ENCODE results near the gene HSD17B3.
A peak's percentile ranks its signal among the peaks of the same experiment; 100 is the strongest.

HSD17B3 gene

DNA sequence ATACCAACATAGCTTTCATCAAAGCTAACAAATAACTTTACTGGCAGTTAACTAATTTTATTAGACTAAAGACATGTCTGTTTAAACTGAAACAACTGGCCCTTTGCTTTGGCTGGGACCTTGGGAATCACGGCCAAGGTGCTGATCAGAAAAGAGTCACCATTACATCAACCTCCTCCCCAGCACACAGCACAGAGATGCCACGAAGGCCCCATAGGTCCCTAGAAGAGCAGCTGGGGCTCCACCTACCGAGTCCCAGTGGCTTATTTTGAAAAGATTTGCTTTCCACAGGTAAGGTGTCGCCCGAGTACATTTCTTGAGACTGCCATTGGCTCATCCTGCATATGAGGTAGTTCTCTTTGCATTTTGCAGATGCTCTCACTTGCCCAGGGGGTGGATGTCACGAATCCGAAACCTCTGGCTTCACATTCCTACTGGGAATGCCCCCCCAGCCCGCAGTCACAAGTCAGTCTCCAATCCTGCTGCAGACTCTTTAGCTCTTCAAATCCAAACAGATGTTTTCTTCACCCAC is 18.8 kb upstream of the HSD17B3 start:
- TF ChIP-seq TEAD4 (IDR thresholded peaks at IDR 0.05) (no peak), EP300 (IDR thresholded peaks at IDR 0.05; ENCODE audit: borderline replicate concordance) (no peak), ZBTB7A (IDR thresholded peaks at IDR 0.05; ENCODE audit: low read depth) (no peak), CREB1 (IDR thresholded peaks at IDR 0.05; ENCODE audit: low read depth) (no peak), CEBPB (IDR thresholded peaks at IDR 0.05) (no peak), TAF1 (IDR thresholded peaks at IDR 0.05; ENCODE audit: low read depth) (no peak)
- TF ChIP-seq, protein P1, sequence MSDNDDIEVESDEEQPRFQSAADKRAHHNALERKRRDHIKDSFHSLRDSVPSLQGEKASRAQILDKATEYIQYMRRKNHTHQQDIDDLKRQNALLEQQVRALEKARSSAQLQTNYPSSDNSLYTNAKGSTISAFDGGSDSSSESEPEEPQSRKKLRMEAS (IDR thresholded peaks at IDR 0.05), result no peak

DNA sequence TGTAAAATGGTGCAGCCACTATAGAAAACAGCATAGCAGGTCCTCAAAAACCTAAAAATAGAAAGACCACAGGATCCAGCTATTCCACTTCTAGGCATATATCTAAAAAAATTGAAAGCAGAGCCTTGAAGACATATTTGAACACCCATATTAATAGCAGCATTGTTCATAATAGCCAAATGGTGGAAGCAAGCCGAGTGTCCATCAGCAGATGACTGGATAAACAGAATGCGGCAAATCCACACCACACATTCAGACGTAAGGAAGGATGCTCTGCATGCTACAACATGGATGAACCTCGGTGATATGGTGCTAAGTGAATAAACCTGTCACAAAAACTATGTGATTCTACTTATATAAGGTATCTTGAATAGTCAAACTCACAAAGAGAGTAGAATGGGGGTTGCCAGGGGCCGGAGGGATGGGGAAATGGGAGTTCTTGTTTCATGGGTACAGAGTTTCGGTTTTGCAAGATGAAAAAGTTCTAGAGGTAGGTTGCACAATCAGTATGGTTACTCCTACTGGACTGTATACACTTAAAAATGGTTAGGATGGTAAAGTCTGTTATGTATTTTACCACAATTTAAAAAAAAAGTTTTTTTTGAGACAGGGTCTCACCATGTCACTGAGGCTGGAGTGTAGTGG is 17.1 kb upstream of the HSD17B3 start:
- no peak for TF ChIP-seq YY1 (IDR thresholded peaks at IDR 0.05; ENCODE audit: low read depth)
- TF ChIP-seq RAD21 (IDR thresholded peaks at IDR 0.05; ENCODE audit: low read depth), result no peak
- TF ChIP-seq EGR1 (IDR thresholded peaks at IDR 0.05), result no peak
- no peak for TF ChIP-seq NFIC (IDR thresholded peaks at IDR 0.05)
- TF ChIP-seq, protein P2, sequence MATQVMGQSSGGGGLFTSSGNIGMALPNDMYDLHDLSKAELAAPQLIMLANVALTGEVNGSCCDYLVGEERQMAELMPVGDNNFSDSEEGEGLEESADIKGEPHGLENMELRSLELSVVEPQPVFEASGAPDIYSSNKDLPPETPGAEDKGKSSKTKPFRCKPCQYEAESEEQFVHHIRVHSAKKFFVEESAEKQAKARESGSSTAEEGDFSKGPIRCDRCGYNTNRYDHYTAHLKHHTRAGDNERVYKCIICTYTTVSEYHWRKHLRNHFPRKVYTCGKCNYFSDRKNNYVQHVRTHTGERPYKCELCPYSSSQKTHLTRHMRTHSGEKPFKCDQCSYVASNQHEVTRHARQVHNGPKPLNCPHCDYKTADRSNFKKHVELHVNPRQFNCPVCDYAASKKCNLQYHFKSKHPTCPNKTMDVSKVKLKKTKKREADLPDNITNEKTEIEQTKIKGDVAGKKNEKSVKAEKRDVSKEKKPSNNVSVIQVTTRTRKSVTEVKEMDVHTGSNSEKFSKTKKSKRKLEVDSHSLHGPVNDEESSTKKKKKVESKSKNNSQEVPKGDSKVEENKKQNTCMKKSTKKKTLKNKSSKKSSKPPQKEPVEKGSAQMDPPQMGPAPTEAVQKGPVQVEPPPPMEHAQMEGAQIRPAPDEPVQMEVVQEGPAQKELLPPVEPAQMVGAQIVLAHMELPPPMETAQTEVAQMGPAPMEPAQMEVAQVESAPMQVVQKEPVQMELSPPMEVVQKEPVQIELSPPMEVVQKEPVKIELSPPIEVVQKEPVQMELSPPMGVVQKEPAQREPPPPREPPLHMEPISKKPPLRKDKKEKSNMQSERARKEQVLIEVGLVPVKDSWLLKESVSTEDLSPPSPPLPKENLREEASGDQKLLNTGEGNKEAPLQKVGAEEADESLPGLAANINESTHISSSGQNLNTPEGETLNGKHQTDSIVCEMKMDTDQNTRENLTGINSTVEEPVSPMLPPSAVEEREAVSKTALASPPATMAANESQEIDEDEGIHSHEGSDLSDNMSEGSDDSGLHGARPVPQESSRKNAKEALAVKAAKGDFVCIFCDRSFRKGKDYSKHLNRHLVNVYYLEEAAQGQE (IDR thresholded peaks at IDR 0.05; ENCODE audit: low read depth), result no peak
- no peak for TF ChIP-seq ZBTB7A (IDR thresholded peaks at IDR 0.05; ENCODE audit: low read depth)
- TF ChIP-seq, protein P1 (IDR thresholded peaks at IDR 0.05), result no peak
- TF ChIP-seq TEAD4 (IDR thresholded peaks at IDR 0.05), result no peak
- TF ChIP-seq CREB1 (IDR thresholded peaks at IDR 0.05; ENCODE audit: low read depth), result no peak
- no peak for TF ChIP-seq EP300 (IDR thresholded peaks at IDR 0.05; ENCODE audit: borderline replicate concordance)
- TF ChIP-seq FOXM1 (IDR thresholded peaks at IDR 0.05; ENCODE audit: borderline replicate concordance, low read depth), result no peak
- no peak for TF ChIP-seq TCF12 (IDR thresholded peaks at IDR 0.05; ENCODE audit: low read depth)
- no peak for TF ChIP-seq TAF1 (IDR thresholded peaks at IDR 0.05; ENCODE audit: low read depth)
- no peak for TF ChIP-seq CEBPB (IDR thresholded peaks at IDR 0.05)
- TF ChIP-seq, protein P3, sequence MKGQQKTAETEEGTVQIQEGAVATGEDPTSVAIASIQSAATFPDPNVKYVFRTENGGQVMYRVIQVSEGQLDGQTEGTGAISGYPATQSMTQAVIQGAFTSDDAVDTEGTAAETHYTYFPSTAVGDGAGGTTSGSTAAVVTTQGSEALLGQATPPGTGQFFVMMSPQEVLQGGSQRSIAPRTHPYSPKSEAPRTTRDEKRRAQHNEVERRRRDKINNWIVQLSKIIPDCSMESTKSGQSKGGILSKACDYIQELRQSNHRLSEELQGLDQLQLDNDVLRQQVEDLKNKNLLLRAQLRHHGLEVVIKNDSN (IDR thresholded peaks at IDR 0.05), result no peak

DNA sequence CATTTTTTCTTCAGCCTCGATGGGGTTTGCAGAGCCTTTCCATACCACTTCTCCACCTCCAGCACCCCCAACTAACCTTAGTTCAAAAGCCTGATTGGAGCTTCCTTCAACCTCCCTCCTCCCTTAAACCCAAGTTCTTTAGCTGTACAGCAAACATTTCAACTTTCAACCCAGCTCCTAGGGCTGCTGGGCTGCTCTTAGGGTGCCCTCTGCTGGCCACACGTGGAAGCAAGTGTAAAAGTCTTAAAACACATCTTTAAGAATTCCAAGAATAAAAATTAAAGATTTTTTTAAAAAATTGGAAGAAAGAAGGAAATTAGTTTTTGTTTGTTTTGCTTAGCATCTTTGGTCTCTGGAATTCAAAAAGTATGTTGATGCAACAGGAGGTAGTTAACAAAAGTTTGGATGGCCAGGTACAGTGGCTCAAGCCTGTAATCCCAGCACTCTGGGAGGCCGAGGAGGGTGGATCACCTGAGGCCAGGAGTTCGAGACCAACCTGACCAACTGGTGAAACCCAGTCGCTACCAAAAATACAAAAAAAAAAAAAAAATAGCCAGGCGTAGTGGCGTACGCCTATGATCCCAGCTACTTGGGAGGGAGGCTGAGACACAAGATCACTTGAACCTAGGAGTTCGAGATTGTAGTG is 15.5 kb upstream of the HSD17B3 start:
- TF ChIP-seq, protein P1 (IDR thresholded peaks at IDR 0.05), result no peak
- peak; percentile 96 for TF ChIP-seq RAD21 (IDR thresholded peaks at IDR 0.05; ENCODE audit: low read depth)

DNA sequence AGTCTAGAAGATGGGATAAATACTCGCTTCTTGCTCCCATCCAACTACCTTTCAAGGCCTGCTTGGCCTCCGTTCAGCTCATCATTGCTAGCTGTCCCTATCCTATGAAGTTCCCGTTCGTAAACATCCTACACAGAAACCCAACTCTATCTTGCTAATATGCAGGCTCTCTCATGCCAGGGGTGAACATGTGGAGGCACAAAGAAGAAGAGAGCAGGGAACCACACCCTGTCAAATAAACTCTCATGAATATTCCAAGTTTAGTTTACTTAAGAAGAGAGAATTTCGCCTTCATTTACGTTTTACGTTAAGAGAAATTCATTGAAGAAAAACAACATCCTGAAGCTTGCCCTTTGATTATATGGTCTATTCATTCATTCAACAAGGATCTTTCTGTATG is 7.9 kb upstream of the HSD17B3 start:
- TF ChIP-seq, protein P1 (IDR thresholded peaks at IDR 0.05), result no peak
- TF ChIP-seq, protein P2 (IDR thresholded peaks at IDR 0.05; ENCODE audit: low read depth), result no peak
- TF ChIP-seq RAD21 (IDR thresholded peaks at IDR 0.05; ENCODE audit: low read depth) (no peak), YY1 (IDR thresholded peaks at IDR 0.05; ENCODE audit: low read depth) (no peak), CREB1 (IDR thresholded peaks at IDR 0.05; ENCODE audit: low read depth) (no peak), NFIC (IDR thresholded peaks at IDR 0.05) (no peak), EGR1 (IDR thresholded peaks at IDR 0.05) (no peak), EP300 (IDR thresholded peaks at IDR 0.05; ENCODE audit: borderline replicate concordance) (no peak), CEBPB (IDR thresholded peaks at IDR 0.05) (no peak), FOXM1 (IDR thresholded peaks at IDR 0.05; ENCODE audit: borderline replicate concordance, low read depth) (no peak), TAF1 (IDR thresholded peaks at IDR 0.05; ENCODE audit: low read depth) (no peak), TCF12 (IDR thresholded peaks at IDR 0.05; ENCODE audit: low read depth) (no peak)
- TF ChIP-seq, protein P3 (IDR thresholded peaks at IDR 0.05), result no peak

DNA sequence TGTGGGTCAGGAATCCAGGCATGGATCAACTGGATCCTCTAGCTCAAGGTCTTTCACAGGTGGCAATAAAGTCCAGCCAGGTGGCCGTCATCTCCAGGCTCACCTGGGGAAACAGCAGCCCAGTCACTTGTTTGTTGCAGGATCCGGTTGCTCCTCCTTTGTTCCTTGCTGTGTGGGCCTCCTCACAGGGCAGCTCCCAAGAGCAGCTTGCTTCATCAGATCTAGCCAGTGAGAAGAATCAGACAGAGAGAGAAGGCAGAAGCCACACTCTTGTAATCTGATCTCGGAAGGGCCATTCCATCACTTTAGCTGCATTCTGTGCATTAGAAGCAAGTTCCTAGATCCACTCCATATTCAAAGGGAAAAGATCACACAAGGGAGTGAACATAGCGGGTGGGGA is 3.2 kb upstream of the HSD17B3 start:
- no peak for TF ChIP-seq CREB1 (IDR thresholded peaks at IDR 0.05; ENCODE audit: low read depth)
- no peak for TF ChIP-seq EGR1 (IDR thresholded peaks at IDR 0.05)
- TF ChIP-seq, protein P3 (IDR thresholded peaks at IDR 0.05), result no peak
- no peak for TF ChIP-seq CEBPB (IDR thresholded peaks at IDR 0.05)

All from Ishikawa (cell line).